GM18868 (cell line): ENCODE measurements around the gene WNK2.
"Not testable (repeated sequence)": the region's sequence is repeated elsewhere in the genome, so short reads cannot be mapped to it uniquely, and the experiment has no call there.

Source experiments
- ATAC-seq: cut with Tn5 transposase; IDR thresholded peaks from one replicate; pipeline ENCODE4 v1.9.1; 2021; ENCODE audit warnings: mild to moderate bottlenecking, moderate library complexity; ENCODE audit not compliant: unreplicated experiment

WNK2 gene

GRCh38 chr9:93321220-93321610, 137.3 kb downstream of the WNK2 start:
- ATAC-seq = no peak

- not testable (repeated sequence) for ATAC-seq
These were observed 139.6 kb downstream of the WNK2 start for GRCh38 chr9:93323446-93323954.

- ATAC-seq = no peak
These were observed 140.4 kb downstream of the WNK2 start for GRCh38 chr9:93324191-93324834.

GRCh38 chr9:93325307-93326035, 141.5 kb downstream of the WNK2 start:
- ATAC-seq = no peak

GRCh38 chr9:93326056-93326455, 142.1 kb downstream of the WNK2 start:
- no peak for ATAC-seq

- ATAC-seq = no peak
These were observed 142.7 kb downstream of the WNK2 start for GRCh38 chr9:93326654-93327053.

- ATAC-seq = no peak
These were observed 145.8 kb downstream of the WNK2 start for GRCh38 chr9:93329629-93330280.

- no peak for ATAC-seq
These were observed 148.4 kb downstream of the WNK2 start for GRCh38 chr9:93332317-93332716.

GRCh38 chr9:93336720-93337119, 152.8 kb downstream of the WNK2 start:
- no peak for ATAC-seq

- ATAC-seq = not testable (repeated sequence)
These were observed 154.3 kb downstream of the WNK2 start for GRCh38 chr9:93338196-93338595.

- no peak for ATAC-seq
These were observed 156.2 kb downstream of the WNK2 start for GRCh38 chr9:93340091-93340490.

- not testable (repeated sequence) for ATAC-seq
These were observed 157.9 kb downstream of the WNK2 start for GRCh38 chr9:93341820-93342219.

GRCh38 chr9:93342428-93342827, 158.5 kb downstream of the WNK2 start:
- ATAC-seq = not testable (repeated sequence)

GRCh38 chr9:93343663-93344062, 159.7 kb downstream of the WNK2 start:
- ATAC-seq = no peak

GRCh38 chr9:93345643-93346230, 161.8 kb downstream of the WNK2 start:
- no peak for ATAC-seq

- ATAC-seq = no peak
These were observed 162.5 kb downstream of the WNK2 start for GRCh38 chr9:93346231-93347112.

GRCh38 chr9:93347371-93347975, 163.5 kb downstream of the WNK2 start:
- ATAC-seq = not testable (repeated sequence)

- ATAC-seq = not testable (repeated sequence)
These were observed 169.7 kb downstream of the WNK2 start for GRCh38 chr9:93353413-93354310.

GRCh38 chr9:93354451-93354850, 170.5 kb downstream of the WNK2 start:
- ATAC-seq = no peak
